Retinal pigment epithelial cell (primary cell): ENCODE data around the gene NDE1.
"Not testable (repeated sequence)": the region's sequence is repeated elsewhere in the genome, so short reads cannot be mapped to it uniquely, and the experiment has no call there.

Experiments
- DNase-seq: peaks from one replicate; pipeline ENCODE4 v3.0.0-alpha.2; 2010; ENCODE audit warnings: low read depth
- H3K4me3 ChIP-seq: 2 replicates; pipeline ENCODE4 v1.5.1; 2011; ENCODE audit warnings: mild to moderate bottlenecking, low read length, control low read depth, moderate library complexity
- CTCF ChIP-seq: conservative IDR thresholded peaks from 2 replicates; pipeline ENCODE4 v1.5.1; 2011; ENCODE audit warnings: low read depth, low read length, control low read depth, inconsistent platforms

Gene NDE1

GRCh38 chr16:15641753-15642556 is 8.1 kb upstream of the NDE1 start:
- peak overlapping the region; percentile 95 for H3K4me3 ChIP-seq
- TF ChIP-seq CTCF, result no peak
- DNase-seq, result no peak

- no peak for DNase-seq
- peak; percentile 26 for TF ChIP-seq CTCF
- peak overlapping the region; percentile 95 for H3K4me3 ChIP-seq
These were observed 7.4 kb upstream of the NDE1 start for GRCh38 chr16:15642557-15643047.

- DNase-seq, result peak; percentile 67
- H3K4me3 ChIP-seq, result peak within 1 kb of the TSS; percentile 99
- peak; percentile 53 for TF ChIP-seq CTCF
These were observed 6.7 kb upstream of the NDE1 start, which contains the start of gene MARF1 for GRCh38 chr16:15643048-15643945. Gene MARF1 (minus strand): TSS chr16:15643154. CDS start chr16:15639233, 3,921 bp downstream.

GRCh38 chr16:15643946-15644250 is 6.1 kb upstream of the NDE1 start:
- peak overlapping the region; percentile 99 for H3K4me3 ChIP-seq
- DNase-seq, result no peak
- no peak for TF ChIP-seq CTCF

GRCh38 chr16:15644267-15644961 is 5.6 kb upstream of the NDE1 start:
- DNase-seq, result no peak
- H3K4me3 ChIP-seq, result peak overlapping the region; percentile 99
- no peak for TF ChIP-seq CTCF

GRCh38 chr16:15644962-15645465 is 5.0 kb upstream of the NDE1 start:
- peak; percentile 61 for DNase-seq

GRCh38 chr16:15646557-15647293 is 3.3 kb upstream of the NDE1 start:
- DNase-seq, H3K4me3 ChIP-seq: not testable (repeated sequence)

More at GRCh38 chr16:15644962-15645465, 5.0 kb upstream of the NDE1 start:
- H3K4me3 ChIP-seq, result not testable (repeated sequence)
